A673 (cell line): ENCODE measurements around the gene ERI3. TPM values are rescaled to one million over a fixed set of nuclear protein-coding genes. Genes with fewer than 3 reads are reported as not detected.

Experiments used
- BruUV-seq: library from RNA; stranded (reverse); fragments of 400-500 nt; replicated peaks from 2 replicates; lab custom pipeline; 2021; lab: Mats Ljungman, UMichigan
- CTCF ChIA-PET: fragments of 300-600 bp; sonication (Branson Sonifier 250); formaldehyde crosslinking; loops from one replicate; lab custom pipeline; 2022; ENCODE audit warnings: antibody characterized with exemption; lab: Charles Lee
- POLR2A ChIA-PET: fragments of 300-600 bp; sonication (Branson Sonifier 250); formaldehyde crosslinking; loops from one replicate; lab custom pipeline; 2022; ENCODE audit warnings: antibody characterized with exemption; ENCODE audit not compliant: low non-redundant PET; lab: Charles Lee
- DNase-seq: peaks from one replicate; pipeline ENCODE4 v3.0.0-alpha.2; 2015; ENCODE audit warnings: low spot score
- H3K27ac ChIP-seq: fragments of 200-600 bp; sonication (generic); 2 replicates; pipeline ENCODE4 v1.5.1; 2016; ENCODE audit warnings: mixed run types, low read depth, mild to moderate bottlenecking, mixed read lengths, antibody characterized with exemption, low read length; ENCODE audit not compliant: poor library complexity, severe bottlenecking
- H3K27me3 ChIP-seq: fragments of 200-600 bp; sonication (generic); replicated peaks from 2 replicates; pipeline ENCODE4 v1.6.1; 2017; ENCODE audit warnings: mixed run types, low read depth, mild to moderate bottlenecking, mixed read lengths, antibody characterized with exemption, low read length; ENCODE audit not compliant: insufficient read depth, poor library complexity
- H3K36me3 ChIP-seq: fragments of 200-600 bp; sonication (generic); 2 replicates; pipeline ENCODE4 v1.6.1; 2016; ENCODE audit warnings: mixed run types, mild to moderate bottlenecking, mixed read lengths, antibody characterized with exemption, low read length; ENCODE audit not compliant: insufficient read depth, poor library complexity, severe bottlenecking
- H3K4me1 ChIP-seq: fragments of 200-600 bp; sonication (generic); 2 replicates; pipeline ENCODE4 v1.6.1; 2017; ENCODE audit warnings: mixed run types, mild to moderate bottlenecking, mixed read lengths, antibody characterized with exemption, low read length; ENCODE audit not compliant: insufficient read depth, poor library complexity, severe bottlenecking
- H3K4me3 ChIP-seq: fragments of 200-600 bp; sonication (generic); 2 replicates; pipeline ENCODE4 v1.5.1; 2016; ENCODE audit warnings: low read depth, mixed run types, mild to moderate bottlenecking, mixed read lengths, low read length; ENCODE audit not compliant: poor library complexity, severe bottlenecking
- H3K9me3 ChIP-seq: fragments of 200-600 bp; sonication (generic); 2 replicates; pipeline ENCODE4 v1.6.1; 2016; ENCODE audit warnings: mixed run types, low read depth, mild to moderate bottlenecking, mixed read lengths, antibody characterized with exemption, low read length; ENCODE audit not compliant: poor library complexity, severe bottlenecking
- EZH2 ChIP-seq: fragments of 200-600 bp; sonication (generic); IDR thresholded peaks from 2 replicates; pipeline ENCODE4 v1.6.1; 2017; ENCODE audit warnings: borderline replicate concordance, low read depth, mild to moderate bottlenecking, mixed read lengths, antibody characterized with exemption, low read length; ENCODE audit not compliant: poor library complexity, severe bottlenecking
- intact Hi-C: fragments of 100-400 bp; cut with micrococcal nuclease; formaldehyde crosslinking; loops from one replicate; pipeline ENCODE4 v1.10.0; 2022; ENCODE audit not compliant: unreplicated experiment
- total RNA-seq: library from RNA; stranded (reverse); gene quantifications from 2 replicates; pipeline ENCODE4 v1.2.3, GENCODE V29; 2021
- TF ChIP-seq, protein P1 (sequence below): fragments of 300-800, 200-600 bp; sonication (generic); conservative IDR thresholded peaks from 2 replicates; pipeline ENCODE4 v1.5.1; 2017; ENCODE audit warnings: low read depth, mild to moderate bottlenecking, antibody characterized with exemption, low read length, moderate library complexity, mixed read lengths

The ERI3 gene
- total RNA-seq, 1 experiment from 2014 or later = 97.9 TPM

GRCh38 chr1:44262816-44263567 is 92.1 kb downstream of the ERI3 start:
- H3K4me3 ChIP-seq = no peak overlapping the region
- no TSS peak for BruUV-seq
- intact Hi-C loops = no loop called here
- H3K27me3 ChIP-seq = no peaks in the 10 kb centered on the region
- TF ChIP-seq EZH2 = no peak
- TF ChIP-seq, protein P1, sequence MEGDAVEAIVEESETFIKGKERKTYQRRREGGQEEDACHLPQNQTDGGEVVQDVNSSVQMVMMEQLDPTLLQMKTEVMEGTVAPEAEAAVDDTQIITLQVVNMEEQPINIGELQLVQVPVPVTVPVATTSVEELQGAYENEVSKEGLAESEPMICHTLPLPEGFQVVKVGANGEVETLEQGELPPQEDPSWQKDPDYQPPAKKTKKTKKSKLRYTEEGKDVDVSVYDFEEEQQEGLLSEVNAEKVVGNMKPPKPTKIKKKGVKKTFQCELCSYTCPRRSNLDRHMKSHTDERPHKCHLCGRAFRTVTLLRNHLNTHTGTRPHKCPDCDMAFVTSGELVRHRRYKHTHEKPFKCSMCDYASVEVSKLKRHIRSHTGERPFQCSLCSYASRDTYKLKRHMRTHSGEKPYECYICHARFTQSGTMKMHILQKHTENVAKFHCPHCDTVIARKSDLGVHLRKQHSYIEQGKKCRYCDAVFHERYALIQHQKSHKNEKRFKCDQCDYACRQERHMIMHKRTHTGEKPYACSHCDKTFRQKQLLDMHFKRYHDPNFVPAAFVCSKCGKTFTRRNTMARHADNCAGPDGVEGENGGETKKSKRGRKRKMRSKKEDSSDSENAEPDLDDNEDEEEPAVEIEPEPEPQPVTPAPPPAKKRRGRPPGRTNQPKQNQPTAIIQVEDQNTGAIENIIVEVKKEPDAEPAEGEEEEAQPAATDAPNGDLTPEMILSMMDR = no peak
- POLR2A ChIA-PET = no interaction called here
- H3K27ac ChIP-seq = no peak overlapping the region
- CTCF ChIA-PET = no interaction called here
- DNase-seq = no peak
- peaks cover 8% of the 10 kb centered on the region for H3K4me1 ChIP-seq
- no peaks in the 10 kb centered on the region for H3K36me3 ChIP-seq
- no peaks in the 10 kb centered on the region for H3K9me3 ChIP-seq

DNA sequence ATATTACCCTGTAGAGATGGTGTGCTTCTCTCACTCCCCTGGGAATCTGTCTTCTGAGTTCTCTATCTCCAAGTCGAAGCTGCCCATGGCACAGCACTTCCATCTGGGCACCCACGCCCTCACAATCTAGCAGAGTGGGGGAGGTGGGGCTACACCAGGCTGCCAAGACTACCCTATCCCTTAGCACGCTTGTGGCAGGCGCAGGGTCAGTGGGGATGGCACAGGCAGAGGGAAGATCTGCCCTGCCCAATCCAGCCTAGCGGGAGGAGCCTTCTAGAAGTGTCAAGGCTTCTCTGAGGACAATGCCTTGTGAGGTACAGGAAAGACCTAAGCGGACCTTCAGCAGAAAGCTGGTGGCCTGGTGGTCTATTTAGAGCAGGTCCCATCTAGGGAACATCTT is 92.6 kb downstream of the ERI3 start:
- no peak for DNase-seq
- Histone ChIP-seq H3K4me1 (peaks cover 6% of the 10 kb centered on the region), H3K27me3 (no peaks in the 10 kb centered on the region), H3K9me3 (no peaks in the 10 kb centered on the region), H3K36me3 (no peaks in the 10 kb centered on the region), H3K4me3 (no peak overlapping the region), H3K27ac (no peak overlapping the region)
- ChIA-PET POLR2A (no interaction called here), CTCF (no interaction called here)
- no TSS peak for BruUV-seq
- intact Hi-C loops = no loop called here
- TF ChIP-seq, protein P1 = no peak
- no peak for TF ChIP-seq EZH2

- H3K4me1 ChIP-seq = peaks cover 10% of the 10 kb centered on the region
- POLR2A ChIA-PET = no interaction called here
- no peak overlapping the region for H3K27ac ChIP-seq
- H3K36me3 ChIP-seq = no peaks in the 10 kb centered on the region
- BruUV-seq = no TSS peak
- TF ChIP-seq, protein P1 = no peak
- TF ChIP-seq EZH2 = no peak
- intact Hi-C loops = no loop called here
- CTCF ChIA-PET = no interaction called here
- no peak overlapping the region for H3K4me3 ChIP-seq
- no peaks in the 10 kb centered on the region for H3K27me3 ChIP-seq
- no peak for DNase-seq
- H3K9me3 ChIP-seq = no peaks in the 10 kb centered on the region
These were observed 93.1 kb downstream of the ERI3 start for GRCh38 chr1:44261962-44262361.
